Measurements from ENCODE around the gene PRKACA.
"Not testable (repeated sequence)": the region's sequence is repeated elsewhere in the genome, so short reads cannot be mapped to it uniquely, and the experiment has no call there.

PRKACA gene

DNA sequence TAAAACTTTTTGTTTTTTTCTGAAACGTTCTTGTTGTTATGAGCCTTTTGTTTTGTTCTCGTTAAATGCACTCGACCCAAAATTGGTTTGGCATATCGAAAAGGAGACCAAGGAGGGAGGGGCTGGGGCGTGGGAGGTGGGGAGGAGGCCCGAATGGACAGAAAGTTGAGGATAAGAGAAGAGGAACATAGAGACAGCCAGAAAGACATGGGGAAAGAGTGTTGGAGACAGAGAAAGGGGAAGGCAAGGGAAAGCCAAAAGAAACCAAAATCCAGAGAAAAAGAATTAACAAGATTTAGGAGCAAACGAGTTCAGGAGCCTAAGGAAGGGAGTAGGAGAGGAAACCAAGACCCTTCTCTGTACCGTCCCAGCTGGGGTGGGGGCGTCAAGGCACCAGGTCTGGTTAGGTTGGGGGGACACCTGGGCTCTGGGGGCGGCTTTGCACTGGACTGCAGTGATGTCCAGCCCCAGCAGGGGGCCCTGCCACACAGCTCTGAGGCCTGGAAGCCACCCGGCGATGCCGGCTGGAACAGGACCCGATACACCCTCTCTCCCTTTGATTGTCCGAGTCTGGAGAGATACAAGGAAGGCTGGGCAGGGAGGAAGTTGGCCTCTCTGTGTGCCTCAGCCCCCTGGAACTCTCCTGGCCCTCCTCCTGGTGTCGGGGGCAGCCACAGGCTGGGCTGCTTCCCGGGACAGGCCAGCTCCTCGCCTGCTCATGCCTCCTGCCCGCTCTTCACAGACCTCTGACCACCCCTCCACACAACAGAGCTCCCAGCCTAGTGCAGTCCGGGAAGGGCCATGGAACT, 30.4 kb upstream of the PRKACA start:
- DNase-seq (ENCODE audit: low read depth in 2 of 2): no peak

DNA sequence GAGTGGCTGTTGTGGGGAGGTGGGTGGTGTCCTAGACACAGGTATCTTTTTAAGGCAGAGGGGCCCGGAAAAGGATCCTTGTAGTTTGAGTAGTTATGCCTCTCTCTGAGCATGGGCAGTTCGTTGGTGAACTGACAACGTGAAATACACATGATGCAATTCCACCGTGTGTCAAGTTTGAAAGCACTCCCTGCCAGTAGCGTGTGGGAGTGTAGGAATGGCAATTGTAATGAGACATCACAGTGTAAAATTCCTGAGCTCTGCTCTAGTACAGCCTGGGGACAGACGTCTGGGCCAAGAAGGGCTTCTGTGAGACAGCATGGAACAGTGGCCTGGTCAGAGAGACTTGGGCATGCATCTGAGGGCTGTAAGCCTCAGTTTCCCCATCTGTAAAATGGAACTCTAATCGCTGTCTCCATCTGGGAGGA, 29.2 kb upstream of the PRKACA start:
- no peak for DNase-seq (ENCODE audit: low read depth in 2 of 2)

DNA sequence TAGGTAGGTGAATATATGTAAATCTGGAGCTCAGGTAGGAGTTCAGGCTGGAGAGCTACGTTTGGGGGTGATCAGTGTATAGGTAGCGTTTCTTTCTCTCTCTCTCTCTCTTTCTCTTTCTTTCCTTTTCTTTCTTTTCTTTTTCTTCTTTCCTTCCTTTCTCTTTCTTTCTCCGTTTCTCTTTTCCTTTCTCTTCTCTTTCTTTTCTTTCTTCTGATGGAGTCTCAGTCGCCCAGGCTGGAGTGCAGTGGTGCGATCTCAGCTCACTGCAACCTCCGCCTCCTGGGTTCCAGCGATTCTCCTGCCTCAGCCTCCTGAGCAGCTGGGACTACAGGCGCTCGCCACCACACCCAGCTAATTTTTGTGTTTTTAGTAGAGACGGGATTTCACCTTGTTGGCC, 28.6 kb upstream of the PRKACA start:
- not testable (repeated sequence) for DNase-seq (ENCODE audit: low read depth in 2 of 2)

DNA sequence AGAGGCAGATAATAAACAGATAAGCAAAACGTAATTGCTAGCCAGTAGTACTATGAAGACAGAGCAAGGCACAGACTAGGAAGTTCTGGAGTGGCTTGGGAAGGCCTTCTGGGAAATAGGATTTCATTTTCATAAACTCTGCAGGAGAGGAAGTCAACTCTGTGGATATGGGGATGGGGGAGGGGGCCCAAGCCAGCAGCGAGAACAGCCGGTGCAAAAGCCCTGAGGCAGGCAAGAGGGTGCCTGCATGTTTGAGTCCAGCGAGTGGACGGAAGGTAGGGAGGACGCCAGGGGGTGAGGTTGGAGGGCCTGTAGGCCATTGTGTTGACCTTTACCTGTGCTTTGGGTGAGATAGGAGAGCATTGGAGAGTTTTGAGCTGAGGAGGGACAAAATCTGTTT, 27.8 kb upstream of the PRKACA start:
- no peak for DNase-seq (ENCODE audit: low read depth in 2 of 2)

DNA sequence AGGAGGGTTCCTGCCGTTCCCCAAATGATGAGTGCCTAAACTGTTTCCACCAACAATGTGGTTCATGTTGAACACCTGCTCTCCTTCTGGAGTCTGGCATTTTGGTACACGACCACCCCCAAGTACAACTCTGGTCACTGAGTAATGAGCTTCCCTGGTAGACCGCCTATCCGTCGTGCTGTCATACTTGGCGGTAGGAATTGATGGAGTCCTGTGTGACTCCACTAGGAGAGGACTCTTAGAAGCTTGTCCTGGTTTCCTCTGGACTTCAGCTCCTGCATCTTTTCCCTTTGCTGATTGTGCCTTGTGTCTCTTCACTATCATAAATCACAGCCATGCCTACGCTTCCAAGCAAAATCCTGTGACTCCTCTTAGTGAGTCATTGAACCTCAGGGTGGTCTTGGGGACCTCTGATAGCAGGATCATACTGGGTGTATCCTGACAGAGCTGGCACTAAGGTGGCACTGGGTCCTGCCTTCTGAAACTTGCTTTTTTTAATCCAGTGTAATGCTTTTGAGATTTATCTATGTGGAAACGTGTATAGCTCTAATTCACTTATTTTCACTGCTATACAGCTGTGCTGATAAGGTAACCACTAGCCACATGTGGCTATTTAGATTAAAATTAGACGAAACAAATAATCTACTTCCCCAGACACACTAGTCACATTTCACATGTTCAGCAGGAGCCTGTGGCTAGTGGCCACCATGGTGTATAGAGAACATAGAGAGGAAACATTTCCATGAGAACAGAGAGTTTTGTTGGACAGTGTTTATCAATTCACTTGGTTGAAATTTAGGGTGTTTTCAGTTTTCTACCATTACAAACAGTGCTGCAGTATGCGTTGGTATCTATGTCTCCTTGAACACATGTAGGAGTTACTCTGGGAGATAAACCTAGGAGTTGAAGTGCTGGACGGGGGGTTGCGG, 25.0 kb upstream of the PRKACA start:
- DNase-seq (ENCODE audit: low read depth in 2 of 2): no peak

DNA sequence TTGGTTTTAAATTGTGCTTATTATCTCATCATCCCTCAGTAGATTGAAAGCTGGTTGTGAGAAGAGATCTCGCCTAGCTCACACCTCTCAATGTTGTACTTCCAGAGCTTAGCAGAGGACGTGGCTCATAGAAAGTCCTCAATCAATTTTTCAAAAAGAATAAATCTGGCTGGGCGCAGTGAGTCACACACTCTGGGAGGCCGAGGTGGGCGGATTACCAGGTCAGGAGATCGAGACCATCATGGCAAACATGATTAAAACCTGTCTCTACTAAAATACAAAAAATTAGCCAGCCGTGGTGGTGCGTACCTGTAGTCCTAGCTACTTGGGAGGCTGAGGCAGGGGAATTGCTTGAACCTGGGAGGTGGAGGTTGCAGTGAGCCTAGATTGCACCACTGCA, 23.5 kb upstream of the PRKACA start:
- DNase-seq (ENCODE audit: low read depth in 2 of 2): no peak

DNA sequence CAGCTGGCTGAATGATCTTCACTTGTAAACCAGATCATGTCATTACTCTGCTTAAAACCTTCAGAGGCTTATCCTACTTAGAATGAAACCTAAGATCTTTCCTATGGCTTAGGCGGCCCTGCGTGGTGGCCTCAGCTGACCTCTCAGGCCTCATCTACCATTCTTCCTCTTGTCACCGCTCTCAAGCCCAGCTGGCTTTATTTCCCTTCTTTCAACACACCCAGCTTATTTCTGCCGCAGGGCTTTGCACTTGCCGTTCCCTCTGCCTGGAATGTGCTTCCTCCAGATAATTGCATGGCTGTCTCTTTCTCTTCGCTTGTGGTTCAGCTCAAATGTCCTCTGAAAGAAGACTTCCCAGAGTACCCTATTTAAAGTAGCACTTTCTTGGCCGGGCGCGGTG, 22.4 kb upstream of the PRKACA start:
- no peak for DNase-seq (ENCODE audit: low read depth in 2 of 2)

DNA sequence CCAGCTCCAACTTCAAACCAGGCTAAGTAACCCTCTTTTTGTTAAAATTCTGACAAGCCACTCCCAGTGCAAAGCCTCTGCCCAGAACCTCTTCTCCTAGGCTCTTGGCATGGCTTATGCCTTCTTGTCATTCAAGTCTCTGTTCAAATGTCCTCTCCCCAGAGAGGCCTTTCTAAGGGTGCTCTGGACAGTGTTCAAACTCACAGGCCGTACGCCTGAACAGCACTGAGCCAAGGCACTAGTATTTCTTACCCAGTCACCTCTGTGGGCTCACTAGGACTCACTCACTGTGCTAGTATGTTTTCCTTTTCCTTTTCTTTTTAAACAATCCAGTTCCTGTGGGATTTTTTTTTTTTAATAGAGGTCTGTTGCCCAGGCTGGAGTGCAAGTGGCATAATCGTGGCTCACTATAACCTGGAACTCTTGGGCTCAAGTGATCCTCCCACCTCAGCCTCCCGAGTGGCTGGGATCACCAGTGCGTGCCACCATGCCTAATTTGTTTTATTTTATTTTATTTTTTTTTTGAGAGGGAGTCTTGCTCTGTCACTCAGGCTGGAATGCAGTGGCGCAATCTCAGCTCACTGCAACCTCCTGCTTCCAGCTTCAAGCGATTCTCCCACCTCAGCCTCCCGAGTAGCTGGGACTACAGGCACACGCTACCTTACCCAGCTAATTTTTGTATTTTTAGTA, 21.2 kb upstream of the PRKACA start:
- DNase-seq (ENCODE audit: low read depth in 2 of 2): no peak

DNA sequence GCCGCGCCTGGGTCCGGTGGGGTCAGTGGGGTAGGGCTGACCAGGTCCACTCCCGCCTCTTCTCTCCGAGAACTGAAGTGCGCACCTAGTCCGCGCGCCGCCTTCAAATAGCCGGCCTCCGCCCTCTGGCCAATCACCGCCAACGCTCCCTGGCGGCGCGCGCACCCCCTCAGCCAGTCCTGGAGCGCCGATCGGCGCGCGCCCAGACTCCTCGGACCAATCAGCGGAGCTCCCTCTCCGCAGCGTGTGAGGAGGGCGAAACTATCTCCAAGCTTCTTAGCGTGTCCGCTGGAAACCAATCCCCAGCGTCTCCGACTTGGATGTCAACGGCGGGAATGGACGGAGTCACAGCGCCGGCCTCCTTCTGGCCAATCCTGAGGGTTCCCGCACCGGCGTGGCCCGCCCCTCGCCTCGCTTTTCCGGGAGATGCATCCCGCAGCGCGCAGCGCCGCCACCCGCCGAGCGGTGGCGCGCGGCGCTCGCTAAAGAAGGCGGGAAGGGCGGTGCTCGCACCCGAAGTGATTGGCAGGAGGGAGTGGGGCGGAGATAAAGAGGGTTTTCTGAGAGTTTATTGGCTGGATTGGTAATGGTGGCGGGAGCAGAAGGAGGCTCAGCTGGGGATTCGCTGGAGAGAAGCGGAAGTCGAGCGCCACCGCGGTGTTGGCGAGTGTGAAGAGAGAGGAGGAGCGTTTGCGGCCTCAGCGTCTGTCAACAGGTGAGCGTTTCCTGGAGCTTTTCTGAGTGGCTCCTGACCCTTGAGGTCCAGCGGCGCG, 19.1 kb upstream of the PRKACA start, which contains the start of gene ASF1B:
Gene ASF1B (minus strand): TSS at position 81 of the 773 bp plus-strand sequence. CDS start 133 bp downstream, outside the sequence.
- peak; percentile 86 to 97 for DNase-seq (ENCODE audit: low read depth in 2 of 2)

DNA sequence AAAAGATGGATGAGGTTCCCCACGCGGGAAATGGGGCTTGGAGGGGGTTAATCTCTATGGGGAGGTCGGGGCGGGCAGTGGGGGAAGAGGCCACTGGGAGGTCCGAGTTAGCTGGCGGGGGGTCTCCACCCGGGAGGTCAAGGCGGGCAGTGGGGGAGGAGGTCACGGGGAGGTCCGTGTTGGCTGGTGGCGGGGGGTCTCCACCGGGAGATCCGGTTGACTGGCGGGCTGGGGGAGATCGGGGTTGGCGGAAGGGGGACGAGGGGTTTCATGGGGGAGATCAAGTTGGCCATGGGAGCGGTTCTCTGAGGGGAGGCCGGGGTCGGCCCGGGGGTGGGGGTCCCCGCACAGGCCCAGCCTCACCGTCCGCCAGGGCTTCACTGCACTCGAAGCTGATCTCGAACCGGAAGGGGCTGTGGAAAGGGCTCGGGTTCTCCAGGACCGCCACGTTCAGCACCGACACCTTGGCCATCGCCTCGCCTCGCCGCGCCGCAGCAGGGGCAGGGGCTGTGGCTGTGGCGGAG, 18.5 kb upstream of the PRKACA start:
- no peak for DNase-seq (ENCODE audit: low read depth in 2 of 2)

DNA sequence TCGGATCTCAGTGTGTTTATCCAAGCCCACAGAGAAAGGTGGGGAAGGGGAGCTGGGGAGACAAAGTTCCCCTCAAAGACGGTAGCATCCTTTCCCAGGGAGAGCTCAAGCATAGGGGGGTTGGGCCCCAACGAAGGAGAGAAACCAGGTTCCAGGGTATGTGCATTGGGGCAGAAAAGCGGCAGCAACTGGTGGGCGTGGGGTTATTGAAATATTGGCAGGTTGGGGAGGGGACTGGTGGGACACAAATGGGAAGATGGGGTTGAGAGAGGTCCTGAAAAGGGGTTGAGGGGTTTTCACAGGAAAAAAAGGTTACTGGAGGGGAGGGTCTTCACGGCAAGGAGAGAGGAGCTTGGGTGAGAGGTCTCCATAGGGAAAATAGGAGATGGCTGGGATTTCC, 17.8 kb upstream of the PRKACA start:
- DNase-seq (ENCODE audit: low read depth in 2 of 2): no peak

DNA sequence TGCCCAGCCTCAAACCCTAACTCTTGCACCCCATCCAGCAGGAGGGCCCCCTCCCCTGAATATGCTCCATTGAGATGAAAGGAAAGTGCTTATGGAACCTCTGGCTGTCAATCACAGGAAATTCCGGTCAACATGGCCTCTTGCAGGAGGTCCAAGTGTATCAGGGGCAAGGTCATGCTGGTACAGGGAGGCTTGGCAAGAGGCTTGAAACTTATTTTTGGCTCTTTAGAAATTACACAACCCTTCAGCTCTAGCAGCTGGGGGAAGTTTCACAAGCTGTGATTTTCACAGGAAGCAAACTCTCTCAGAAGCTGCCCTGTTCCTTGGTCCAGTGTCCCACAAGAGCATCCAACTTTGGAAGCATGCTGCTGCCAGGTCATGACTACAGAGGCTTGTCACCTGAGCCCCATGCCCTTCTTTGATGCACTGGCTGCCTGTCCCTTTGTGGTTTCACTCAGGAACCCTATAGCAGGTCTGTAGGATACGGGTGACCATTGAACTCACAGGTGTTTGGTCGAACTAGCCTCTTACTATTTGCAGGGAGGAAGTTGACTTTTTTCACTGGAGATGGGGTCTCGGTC, 10.5 kb upstream of the PRKACA start:
- no peak for DNase-seq (ENCODE audit: low read depth in 2 of 2)

DNA sequence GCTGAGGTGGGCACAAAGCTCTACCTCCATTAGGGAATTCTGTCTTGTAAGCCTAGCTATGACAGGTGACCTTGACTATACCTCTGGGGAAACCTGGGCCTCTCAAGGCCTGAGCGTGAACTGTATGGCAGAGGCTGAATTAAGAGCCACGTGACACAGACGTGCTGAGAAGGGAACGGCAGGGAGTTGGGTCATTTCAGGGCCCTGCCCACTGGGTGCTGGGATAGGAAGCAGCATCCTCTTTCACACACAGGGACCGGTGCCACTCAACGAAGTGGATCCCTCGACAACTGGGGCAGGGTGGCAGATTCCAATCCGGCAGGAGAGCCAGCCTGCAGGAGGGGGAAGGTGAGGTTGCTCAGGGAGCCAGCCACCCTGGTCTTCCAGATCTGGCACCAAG, 9.6 kb upstream of the PRKACA start:
- no peak for DNase-seq (ENCODE audit: low read depth in 2 of 2)

DNA sequence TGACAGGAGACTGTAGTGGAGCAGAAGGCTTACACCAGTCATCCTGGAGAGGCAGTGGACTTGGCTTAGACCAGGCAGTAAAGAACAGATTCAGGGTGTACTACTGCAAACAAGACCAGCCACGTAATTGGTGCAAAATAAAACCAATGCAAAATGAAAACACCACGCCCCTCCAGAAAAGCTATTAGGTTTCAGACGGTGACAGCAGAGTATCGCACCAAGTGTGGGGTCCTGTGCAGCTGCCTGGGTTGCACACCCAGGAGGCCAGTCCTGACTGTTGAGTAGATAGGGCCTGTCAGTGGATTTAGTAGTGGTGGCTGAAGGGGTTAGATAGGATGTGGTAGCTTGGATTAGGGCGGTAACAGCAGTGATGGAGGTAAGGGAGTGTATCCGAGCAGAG, 5.4 kb upstream of the PRKACA start:
- no peak for DNase-seq (ENCODE audit: low read depth in 2 of 2)

DNA sequence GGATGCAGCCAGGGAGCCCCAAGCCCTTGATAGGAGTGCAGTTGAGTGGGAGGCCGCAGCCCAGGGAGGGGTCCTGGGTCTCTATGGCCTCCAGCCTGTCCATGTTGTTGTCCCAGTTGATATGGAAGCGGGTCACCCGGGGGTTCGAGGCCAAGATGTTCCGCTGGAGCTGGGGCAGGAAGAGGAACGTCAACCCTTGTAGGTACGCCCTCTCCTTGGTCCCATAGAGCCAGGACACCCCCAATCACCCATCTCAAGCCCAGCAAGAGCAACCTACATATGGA, 2.9 kb upstream of the PRKACA start:
- no peak for DNase-seq (ENCODE audit: low read depth in 2 of 2)

DNA sequence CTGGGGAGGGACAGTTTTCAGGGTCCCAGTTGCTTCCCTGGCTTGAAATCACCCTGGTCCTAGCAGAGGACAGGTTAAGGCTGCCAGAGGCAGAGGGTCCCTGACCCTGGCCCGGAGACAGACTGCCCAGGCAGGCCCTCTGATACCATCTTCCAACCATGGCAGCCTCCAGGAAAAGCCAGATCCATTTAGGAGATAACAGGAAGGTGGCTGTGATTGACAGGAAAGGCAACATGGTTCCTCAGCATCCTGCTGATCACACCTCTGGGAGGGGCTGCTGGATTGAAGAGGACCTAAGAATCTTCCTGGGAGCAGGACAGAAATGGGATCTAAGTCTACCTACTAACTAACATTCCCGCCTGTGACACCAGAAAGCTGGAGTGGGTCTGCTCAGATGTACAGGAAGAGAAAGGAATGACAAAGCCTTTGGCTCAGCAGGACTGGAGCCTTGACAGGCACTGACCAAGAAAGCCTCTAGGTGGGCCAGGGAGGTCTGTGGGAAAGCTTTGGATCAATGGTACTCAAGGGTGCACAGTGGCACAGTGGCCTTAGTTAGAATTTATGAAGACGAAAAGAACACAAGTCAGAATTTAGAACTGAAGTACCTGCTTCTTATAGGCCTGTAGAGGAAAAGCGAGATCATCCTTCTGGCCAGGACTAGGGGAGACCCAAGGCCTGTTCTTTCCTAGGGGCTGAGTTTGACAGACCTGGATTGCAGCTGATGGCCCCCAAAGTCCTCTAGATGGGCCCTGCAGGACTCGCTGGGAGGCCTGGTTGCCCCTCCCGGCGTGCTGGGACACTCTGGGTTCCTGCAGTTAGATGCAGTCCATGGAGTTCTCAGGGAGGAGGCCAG, 2.3 kb upstream of the PRKACA start:
- no peak for DNase-seq (ENCODE audit: low read depth in 2 of 2)

DNA sequence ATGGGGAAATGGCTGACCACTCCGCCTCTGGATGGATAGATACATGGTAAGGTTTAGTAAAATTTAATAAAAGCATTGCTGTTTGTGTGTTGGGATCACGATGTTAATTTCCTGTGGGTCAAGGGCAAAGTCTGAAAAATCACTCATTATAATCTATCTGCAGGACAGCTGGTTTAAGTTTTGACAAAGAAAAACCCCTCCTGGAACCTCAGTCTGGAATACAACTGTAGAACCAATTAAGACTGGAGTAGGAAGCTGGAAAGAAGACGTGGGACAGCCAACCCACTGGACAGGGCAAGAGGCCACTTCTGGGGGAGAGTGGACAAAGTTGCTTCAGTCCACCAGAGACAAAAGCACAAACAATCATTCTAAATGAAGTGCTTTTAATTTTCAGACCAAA, 1.6 kb upstream of the PRKACA start:
- no peak for DNase-seq (ENCODE audit: low read depth in 2 of 2)

DNA sequence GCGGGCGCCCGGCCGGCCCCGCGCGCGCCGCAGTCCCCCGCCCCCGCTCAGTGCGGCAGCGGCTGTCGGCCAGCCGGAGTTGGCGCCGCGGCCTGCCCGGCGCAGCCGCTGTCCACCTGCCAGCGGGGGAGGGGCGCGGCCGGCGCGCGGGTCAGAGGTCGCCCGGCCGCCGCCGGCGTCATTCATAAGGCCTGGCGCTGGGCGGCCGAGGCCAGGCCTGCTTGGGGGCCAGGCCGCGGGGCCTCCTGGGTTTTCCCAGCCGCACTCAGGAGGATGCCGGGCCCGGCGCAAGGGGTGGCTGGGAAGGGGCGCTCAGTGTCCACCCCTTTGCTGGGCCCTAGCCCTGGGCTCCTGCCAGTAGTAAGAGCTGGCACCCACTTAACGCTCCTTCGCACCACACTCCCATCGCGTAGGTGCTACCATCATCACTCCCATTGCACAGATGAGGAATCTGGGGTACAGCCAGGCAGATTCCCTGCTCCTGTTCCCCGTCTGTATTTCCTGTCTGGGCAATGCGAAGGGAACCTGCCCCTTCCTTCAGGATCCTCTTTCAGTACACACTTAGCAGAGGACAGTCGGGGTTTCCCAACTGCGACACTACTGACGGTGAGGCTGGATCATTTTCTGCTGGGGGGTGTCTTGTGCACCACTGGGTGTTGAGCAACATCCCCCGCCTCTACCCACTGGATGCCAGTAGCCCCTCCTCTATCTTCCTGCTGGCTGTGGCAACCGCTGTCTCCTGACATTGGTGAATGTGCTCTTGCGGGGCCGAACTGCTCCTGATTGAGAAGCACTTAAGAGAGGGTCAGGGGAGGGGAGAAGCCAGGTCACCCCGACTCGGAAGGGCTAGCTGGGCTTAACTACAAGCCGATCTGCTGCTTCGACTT, 846 bp upstream of the PRKACA start:
- no peak for DNase-seq (ENCODE audit: low read depth in 2 of 2)
